HG03354 (cell line): ENCODE measurements around the gene DDX1.
"Not testable (repeated sequence)": the region's sequence is repeated elsewhere in the genome, so short reads cannot be mapped to it uniquely, and the experiment has no call there.

ENCODE experiments used
- ATAC-seq: cut with Tn5 transposase; IDR thresholded peaks from one replicate; pipeline ENCODE4 v1.9.1; 2021; ENCODE audit warnings: mild to moderate bottlenecking; ENCODE audit not compliant: unreplicated experiment, poor library complexity, severe bottlenecking

Gene DDX1

DNA sequence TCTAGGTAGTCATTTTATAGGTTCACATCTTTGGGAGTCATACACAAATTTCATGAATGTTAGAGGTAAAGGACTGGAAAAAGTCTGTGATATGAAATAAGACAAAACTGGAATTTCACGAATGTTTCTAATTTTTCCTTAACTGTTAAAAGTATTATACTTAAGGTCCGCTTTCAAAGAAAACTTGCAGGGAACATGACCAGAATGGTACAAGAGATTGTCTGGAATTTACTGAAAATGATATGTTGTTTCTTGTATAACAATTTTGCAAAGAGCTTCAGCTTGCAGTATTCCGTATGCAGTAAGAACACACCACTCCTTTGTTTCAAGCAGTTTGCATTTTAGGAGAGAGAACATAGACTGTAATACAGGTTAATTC is 1.6 kb downstream of the DDX1 start:
- ATAC-seq = no peak

DNA sequence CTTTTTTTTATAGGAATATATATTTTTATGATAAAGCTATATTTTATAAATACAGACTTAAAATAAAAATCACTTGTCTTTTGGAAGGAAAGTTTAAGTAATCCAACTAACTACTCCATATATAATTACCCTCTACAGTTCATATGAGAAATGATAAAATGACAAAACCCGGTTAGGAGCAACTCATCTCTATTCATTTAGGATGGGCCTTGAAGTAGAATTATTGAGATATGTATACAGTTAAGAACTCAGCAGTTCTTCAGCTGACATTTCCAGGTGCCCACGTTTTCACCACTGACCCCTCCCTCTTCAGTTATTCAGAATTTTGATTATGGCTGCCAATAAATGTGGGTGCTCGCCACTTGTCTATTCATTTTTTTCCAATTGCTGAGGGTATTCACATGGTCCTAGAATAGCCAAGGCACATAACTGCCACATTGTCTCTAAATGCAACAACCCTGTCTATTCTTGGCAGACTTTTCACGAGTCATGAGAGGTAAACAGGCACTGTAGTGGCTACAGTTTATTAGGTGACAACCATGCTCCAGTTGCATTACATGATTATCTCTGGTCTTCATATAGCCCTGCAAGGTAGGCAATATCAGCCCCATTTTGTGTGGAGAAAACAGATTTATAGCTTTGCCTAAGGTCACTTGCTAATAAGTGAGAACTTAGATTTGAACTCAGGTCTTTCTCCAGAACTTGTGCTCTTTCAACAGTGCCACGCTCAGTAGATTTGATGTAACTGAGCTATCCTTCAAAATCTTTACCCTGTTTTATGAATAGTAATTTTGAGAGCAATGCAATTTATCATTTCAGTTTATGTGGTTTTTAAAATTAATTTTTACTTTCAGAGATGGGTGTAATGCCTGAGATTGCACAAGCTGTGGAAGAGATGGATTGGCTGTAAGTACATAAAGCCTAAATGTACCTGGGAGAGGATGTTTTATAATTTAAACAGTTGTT is 2.9 kb downstream of the DDX1 start:
- no peak for ATAC-seq

DNA sequence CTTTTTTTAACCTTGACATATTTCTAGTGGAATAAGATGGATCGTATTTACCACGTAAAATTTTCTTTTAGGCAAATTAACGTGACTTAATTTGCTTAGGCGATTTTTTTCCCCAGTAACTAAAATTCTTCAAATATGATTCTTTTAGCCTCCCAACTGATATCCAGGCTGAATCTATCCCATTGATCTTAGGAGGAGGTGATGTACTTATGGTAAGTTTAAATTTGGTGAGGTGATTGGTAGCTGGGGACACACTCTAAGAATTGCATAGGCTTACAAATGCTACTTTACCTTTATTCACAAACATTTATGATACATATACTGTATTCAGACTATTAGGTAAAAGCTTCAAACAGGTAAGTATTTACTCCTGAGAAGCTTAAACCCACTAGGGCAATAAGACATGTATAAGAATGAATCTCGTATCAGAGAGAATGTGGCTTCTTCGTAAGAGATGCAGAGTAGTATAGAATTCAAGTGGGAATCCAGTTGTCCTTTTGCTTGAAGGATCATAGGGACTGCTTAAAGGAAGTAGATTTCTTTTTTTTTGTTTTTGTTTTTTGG is 3.8 kb downstream of the DDX1 start:
- no peak for ATAC-seq

DNA sequence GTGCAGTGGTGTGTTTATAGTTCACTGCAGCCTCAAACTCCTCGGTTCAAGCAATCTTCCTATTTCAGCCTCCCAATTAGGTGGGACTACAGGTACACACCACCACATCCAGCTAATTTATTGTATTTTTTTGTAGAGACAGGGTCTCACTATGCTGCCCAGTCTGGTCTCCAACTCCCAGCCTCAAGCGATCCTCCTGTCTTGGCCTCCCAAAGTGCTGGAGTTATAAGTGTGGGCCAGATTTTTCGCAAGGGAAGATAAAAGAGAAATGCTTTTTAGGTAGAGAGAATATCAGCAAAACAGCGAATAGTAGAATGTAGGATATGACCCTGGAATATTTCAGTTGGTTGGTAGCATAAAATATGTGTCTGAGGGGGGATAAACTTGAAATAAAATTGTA is 4.3 kb downstream of the DDX1 start:
- ATAC-seq = no peak

DNA sequence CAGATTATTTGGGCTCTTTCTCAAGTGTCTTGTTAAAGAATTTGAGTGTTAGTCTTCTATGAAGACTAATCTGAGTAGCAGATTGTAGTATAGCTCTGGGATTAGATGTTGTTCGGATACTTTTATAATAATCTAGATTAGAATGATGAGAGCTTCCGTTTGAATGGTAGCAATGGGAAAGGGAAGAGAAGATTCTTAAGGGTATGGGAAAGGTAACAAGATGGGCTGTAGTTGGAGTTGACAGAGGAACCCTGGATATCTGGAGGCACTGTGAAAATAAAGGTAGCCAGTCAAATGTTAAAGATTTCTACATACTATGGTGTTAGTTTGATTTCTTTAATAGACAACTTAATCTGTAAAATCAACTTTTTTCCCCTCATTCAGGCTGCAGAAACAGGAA is 4.7 kb downstream of the DDX1 start:
- ATAC-seq = no peak

DNA sequence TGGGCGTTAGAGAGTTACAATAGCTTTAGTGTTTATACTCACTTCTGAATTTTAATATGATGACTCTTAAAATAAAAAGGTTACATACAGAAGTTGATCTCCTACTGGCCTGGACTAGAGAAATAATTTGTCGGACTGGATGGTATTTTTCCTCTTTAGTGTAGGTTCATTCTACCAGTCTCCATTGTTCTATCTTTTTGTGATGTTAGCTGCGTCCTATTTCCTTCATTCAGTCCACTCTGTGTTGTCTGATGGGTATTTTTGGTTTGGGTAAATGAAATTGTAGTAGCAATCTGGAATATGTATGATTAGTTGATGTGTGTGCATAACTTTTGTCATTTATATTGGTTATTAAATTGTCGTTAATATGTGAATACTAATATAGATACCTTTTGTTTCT is 5.3 kb downstream of the DDX1 start:
- ATAC-seq = no peak

DNA sequence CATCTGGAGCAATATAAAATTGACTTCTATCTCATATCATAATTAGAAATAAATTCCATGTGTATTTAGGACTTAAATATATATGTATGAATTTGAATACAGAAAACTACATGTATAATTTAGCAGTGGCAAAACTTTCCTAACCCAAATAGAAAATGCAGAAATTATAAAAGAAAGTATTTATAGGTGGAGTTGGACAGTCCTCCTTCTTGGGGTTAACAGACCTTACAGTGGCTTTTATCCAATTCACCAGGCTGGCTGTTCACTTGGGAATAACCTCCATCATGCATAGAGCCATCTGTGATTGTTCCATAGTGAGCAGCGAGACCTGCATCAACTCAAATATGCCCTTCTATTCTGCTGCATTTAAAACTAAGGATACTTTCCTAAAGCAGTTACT is 8.3 kb downstream of the DDX1 start:
- no peak for ATAC-seq

DNA sequence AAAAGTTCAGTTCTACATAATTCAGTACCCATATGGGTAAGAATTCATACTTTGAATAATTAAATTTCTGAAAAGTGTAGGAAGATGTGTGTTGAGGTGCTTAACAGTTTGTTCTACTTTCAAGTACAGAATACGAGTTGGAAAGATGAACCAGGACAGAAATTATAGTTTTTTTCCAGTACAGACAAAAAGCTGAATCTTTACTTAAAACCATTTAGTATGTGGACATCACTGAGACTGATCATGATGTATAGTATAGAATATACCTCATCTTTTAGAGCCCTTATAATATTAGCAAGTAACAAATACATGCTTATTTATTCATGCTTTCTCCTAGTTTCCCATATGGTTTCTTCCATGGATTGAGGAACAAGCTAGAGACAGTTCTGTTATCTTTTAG is 10.0 kb downstream of the DDX1 start:
- ATAC-seq = no peak

DNA sequence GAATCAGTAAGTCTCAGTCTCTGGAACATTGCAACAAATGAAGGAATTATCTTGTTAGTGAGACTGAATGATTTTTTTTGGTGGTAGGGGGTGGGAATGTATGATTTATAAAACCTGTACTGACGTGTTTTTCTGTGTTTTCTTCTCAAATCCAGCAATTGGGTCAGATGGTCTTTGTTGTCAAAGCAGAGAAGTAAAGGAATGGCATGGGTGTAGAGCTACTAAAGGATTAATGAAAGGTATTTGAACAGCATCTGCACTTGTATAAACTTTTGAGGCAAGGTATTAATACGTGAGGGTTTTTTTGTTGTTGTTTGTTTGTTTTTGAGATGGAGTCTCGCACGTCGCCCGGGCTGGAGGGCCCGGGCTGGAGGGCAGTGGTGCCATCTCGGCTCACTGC is 10.7 kb downstream of the DDX1 start:
- ATAC-seq = no peak

DNA sequence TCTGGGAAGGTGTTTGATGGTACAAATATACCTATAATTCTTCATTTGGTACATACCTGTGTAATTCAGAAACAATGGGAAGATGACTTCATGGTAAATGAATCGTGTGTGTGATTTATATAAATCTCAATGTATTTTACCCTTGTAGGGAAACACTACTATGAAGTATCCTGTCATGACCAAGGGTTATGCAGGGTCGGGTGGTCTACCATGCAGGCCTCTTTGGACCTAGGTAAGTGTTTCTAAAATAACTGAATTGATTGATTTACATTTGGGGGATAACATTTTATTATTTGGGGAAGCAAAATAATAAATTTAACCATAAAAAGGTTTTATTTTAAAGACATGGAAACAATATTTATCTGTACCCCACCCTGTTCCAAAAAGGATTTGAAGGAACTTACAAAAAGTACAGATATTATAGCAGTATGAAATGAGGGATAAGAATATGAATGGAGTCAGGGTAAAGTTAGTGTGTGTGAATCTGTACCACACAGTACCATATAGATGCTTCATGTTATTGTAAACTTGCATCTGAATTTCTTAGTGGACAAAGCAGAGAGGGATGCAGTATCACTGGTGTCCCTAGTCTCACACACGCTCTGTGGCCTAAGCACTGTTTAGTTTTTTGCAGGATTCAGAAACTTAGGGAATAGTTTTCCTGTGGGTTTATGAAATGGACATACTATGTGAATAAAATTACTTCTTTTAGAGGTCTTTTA is 11.5 kb downstream of the DDX1 start:
- ATAC-seq = no peak

DNA sequence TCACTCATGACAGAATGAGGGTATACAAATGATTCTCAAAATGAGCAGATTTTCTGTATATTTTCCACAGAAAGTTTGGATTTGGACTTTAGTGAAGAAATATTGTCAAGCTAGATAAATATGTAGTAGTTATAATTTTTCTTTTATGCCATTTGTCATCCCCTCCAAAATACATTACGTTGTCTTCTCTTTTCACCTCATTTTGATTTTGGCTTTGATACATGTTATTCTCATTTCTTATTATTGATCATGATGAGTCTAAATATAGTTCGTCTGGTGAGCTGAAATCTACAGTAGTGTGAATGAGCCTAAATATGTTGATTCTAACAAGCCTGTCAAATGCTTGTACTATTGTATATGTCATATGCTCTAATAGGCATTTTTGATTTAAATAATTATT is 12.3 kb downstream of the DDX1 start:
- no peak for ATAC-seq

DNA sequence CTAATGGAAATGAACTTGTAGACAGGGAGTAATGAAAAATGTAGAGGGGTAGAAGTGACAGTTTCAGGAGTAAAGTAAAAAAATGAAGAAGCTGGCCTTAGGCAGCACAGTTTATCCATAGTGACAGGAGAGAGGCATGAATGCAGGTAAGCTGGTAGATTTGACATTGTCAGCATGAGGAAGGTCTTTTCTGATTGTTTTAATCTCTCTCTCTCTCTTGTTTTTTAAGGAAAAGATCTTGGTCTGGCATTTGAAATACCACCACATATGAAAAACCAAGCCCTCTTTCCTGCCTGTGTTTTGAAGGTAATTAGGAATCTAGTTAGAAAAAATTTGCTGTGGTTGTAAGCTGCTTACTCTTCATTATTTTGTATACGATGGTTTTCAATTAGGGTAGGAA is 14.1 kb downstream of the DDX1 start:
- ATAC-seq = no peak

DNA sequence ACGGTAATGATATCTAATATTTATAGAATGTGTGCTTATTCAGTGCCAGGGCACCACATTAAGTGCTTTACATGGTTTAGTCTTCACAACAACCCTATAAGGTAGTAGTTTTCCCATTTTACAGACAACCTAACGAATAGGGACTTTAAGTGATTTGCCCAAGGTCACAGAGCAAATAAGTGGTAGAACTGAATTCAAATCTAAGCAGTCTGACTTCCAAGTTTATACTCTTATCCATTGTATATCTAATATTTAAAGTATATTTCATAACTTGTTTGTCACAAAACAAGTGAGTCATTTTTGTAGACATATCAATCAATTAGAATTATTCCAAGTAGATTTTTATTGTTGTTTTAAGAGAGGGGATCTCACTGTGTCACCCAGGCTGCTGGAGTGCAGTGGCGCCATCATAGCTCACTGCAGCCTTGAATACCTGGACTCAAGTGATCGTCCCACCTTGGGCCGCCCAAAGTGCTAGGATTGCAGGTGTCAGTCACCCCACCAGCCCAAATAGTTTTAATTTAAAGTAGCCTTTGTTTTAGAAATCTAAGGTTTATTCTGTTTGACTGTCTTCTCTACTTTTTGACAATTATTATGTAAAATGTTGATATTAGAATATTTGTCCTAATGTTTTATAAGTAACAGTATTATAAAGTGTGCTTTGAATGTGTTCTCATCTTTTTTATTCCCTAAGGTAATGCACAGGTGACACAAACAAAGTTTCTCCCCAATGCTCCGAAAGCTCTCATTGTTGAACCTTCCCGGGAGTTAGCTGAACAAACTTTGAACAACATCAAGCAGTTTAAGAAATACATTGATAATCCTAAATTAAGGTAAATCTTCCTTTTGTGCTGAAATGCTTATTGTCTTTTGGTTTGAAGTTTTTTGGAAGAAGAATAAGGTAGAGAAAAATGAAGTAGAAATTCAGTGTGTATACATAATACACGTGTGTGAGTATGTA is 15.1 kb downstream of the DDX1 start:
- no peak for ATAC-seq

DNA sequence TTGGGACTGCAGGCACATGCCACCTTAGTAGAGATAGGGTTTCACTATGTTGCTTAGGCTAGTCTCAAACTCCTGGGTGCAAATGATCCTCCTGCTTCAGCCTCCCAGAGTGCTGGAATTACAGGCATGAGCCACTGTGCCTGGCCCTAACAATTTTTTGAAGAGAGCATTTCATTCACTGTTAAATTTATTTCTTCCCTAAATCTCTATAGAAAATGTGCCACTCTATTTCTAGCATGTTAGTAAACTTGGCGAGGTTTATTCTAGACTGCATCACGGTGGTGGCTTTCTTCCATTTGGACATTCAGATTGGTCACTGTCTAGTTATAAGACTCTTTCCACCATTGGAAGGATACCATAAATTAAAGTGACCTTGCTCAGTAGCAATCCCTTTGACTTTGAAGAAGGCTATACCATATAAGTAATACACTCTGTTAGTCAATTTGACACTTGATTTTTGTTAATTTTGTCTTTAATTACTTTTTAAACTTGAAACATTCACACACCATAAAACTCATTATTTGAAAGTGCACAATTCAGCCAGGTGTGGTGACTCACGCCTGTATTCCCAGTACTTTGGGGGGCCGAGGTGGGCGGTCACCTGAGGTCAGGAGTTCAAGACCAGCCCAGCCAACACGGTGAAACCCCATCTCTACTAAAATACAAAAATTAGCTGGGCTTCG is 16.2 kb downstream of the DDX1 start:
- no peak for ATAC-seq

DNA sequence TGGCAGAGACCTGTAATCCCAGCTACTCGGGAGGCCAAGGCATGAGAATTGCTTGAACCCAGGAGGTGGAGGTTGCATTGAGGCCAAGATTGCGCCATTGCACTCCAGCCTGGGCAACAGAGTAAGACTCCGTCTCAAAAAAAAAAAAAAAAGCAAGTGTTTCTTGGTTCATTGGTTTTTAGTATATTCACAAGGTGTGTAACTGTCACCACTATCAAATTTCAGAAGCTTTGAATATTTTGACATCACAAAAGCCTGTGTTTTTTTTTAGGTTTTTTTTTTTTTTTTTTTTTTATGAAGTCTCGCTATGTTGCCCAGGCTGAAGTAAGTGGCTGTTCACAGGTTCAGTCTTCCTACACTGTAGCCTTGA is 16.7 kb downstream of the DDX1 start:
- no peak for ATAC-seq

DNA sequence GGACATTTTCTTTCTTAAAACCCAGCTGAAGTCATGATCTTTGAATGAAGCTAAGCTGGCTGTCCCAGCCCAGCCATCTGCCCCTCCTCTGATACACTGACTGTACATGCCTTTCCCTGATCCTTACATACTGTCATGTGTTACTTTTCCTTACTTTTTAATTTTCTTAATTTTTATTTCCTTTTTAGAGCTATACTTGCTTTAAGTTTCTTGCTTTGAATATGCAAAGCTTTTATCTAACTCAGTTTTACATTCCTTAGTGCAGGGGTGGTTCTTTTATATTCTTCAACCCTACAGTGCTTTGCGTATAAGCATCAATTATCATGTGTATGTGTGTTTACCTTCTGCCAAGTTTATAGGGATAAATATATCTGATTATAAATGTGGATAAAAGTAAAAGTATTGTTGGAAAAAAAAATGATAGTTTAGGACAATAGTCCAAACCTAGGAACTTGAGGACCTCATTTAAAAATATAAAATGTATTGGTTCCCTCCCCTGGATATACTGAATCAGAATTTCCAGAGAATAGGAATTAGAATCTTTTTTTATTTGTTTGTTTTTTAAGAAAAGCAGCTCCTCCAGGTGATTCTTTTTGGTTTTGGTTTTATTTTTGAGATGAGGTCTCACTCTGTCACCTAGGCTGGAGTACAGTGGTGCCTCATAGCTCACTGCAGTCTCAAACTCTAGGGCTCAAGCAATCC is 17.8 kb downstream of the DDX1 start:
- no peak for ATAC-seq

DNA sequence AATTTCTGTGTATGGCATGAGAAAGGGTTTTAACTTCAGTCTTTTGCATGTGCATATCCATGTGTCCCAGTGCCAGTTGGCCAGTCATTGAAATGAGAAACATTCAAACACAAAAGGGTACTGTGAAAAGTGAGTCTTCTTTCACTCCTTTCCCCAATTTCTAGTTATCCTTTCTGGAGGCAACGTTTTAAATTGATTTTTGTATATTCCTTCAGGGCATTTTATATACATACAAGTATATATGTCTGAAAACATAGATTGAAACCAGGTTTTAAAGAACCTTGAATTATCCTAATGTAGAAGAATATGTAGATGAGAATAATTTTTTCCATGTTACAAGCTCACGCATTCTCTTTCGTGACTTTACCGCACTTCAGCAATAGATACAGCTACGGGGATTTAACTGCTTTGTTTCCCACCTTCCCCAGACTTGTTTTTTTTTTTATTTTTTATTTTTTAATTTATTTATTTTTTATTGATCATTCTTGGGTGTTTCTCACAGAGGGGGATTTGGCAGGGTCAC is 18.8 kb downstream of the DDX1 start:
- ATAC-seq = no peak

DNA sequence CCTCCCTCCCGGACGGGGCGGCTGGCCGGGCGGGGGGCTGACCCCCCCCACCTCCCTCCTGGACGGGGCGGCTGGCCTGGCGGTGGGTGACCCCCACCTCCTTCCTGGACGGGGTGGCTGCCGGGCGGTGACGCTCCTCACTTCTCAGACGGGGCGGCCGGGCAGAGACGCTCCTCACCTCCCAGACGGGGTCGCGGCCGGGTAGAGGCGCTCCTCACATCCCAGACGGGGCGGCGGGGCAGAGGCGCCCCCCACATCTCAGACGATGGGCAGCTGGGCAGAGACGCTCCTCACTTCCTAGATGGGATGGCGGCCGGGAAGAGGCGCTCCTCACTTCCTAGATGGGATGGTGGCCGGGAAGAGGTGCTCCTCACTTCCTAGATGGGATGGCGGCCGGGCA is 20.4 kb downstream of the DDX1 start:
- ATAC-seq = not testable (repeated sequence)
